Tibial nerve (tissue), 4 donors: ENCODE measurements around the gene CAMTA1. TPM values are rescaled to one million over a fixed set of nuclear protein-coding genes. Genes with fewer than 3 reads are reported as not detected.

Experiments
- DNase-seq, 2 donors: peaks; one replicate each; pipeline ENCODE4 v3.0.0-alpha.2; 2019; ENCODE audit warnings: low spot score in 2 of 2
- H3K27ac ChIP-seq, 4 donors: fragments of 200-600 bp; sonication (generic) in 3 of 4; one replicate each; pipeline ENCODE4 v1.5.1; 2017 to 2019; ENCODE audit warnings: mild to moderate bottlenecking in 1 of 4
- H3K27me3 ChIP-seq, 2 donors: fragments of 200-600 bp; sonication (generic) in 1 of 2; one replicate each; pipeline versions ENCODE4 v1.5.1 to v1.6.0; 2017 to 2019
- H3K36me3 ChIP-seq, 3 donors: fragments of 200-600 bp; sonication (generic); one replicate each; pipeline ENCODE4 v1.5.1; 2018 to 2019
- H3K4me1 ChIP-seq, 4 donors: fragments of 200-600 bp; sonication (generic) in 3 of 4; one replicate each; pipeline ENCODE4 v1.5.1; 2017 to 2019
- H3K4me3 ChIP-seq, 4 donors: fragments of 200-600 bp; sonication (generic) in 3 of 4; one replicate each; pipeline ENCODE4 v1.5.1; 2017 to 2019; ENCODE audit warnings: mild to moderate bottlenecking in 1 of 4, moderate library complexity in 1 of 4
- H3K9me3 ChIP-seq, 4 donors: fragments of 200-600 bp; sonication (generic) in 3 of 4; one replicate each; pipeline ENCODE4 v1.5.1; 2017 to 2019
- CTCF ChIP-seq, 5 experiments: fragments of 200-600 bp in 3 of 5; fragments of 450-650 bp in 2 of 5; sonication (generic) in 3 of 5; IDR thresholded peaks; one replicate each; pipeline ENCODE4 v1.5.1; 2016 to 2019; ENCODE audit warnings: antibody characterized with exemption in 5 of 5, mild to moderate bottlenecking in 3 of 5, moderate library complexity in 2 of 5
- EP300 ChIP-seq, 2 donors: sonication (generic); formaldehyde crosslinking; IDR thresholded peaks; one replicate each; pipeline ENCODE4 v1.6.1; 2017; ENCODE audit warnings: antibody characterized with exemption in 2 of 2, mild to moderate bottlenecking in 1 of 2
- POLR2A ChIP-seq, 2 donors: fragments of 450-650 bp; IDR thresholded peaks; one replicate each; pipeline ENCODE4 v1.6.1; 2017; ENCODE audit warnings: antibody characterized with exemption in 2 of 2, mild to moderate bottlenecking in 2 of 2, moderate library complexity in 2 of 2
- WGBS, 2 donors: methylation state at CpG; one replicate each; pipeline ENCODE4 v1.1.5; 2018; 5-methylcytosine and 5-hydroxymethylcytosine counted together
- total RNA-seq, 4 donors: library from RNA; depleted of rRNA; stranded (reverse); fragments of >200 nt; gene quantifications; one replicate each; pipeline ENCODE4 v1.1.0, GENCODE V29; 2016

The CAMTA1 gene
- total RNA-seq, 4 donors from 2014 or later: 41.8 to 104 (median 87.2) TPM

DNA sequence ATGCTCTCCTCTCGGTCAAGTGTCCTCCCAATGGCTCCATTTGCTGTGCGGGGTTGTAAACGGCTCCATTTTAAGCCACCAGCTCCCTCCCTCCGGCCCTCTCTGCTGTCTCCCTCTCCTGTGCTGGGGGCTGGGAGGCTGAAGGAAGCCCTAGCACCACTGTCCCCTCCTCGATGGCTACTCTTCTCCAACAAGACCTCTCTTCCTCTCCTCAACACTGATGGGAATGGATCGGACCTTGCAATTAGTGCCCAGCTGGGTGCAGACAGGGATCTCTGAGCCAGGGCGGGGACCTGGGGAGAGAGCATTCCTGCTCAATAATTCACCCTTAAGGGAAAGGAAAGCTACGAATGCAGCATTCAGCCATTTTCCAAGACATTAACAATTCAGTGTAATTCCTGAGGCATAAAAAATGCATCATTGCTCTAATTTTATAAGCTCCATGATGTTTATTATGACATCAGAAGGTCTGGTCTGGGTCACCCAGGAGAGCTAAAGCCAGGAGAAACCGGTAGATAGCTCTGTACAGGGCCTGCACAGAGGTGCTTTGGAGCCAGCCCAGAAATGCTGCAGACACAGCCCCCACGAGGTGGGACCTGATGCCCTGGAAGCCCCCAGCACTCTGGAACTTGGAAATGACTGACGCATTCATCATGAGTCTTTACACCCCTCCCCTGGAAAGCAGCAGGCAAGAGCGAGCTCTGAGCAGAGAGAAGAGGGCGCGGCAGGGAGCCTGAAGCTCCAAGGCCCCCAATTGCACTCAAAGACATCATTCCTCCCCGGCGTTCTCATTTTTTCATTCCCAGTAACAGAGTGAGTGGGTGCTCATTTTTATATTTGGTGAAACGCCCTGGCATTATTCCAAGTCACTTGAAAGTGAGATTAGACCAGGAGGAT, 909.6 kb downstream of the CAMTA1 start:
- H3K9me3 ChIP-seq: peaks cover 0 to 17% (median 0%) of the 10 kb centered on the region in 4 donors
- no peaks in the 10 kb centered on the region for H3K4me1 ChIP-seq
- no peaks in the 10 kb centered on the region for H3K36me3 ChIP-seq
- DNase-seq: no peak
- H3K27ac ChIP-seq: no peak overlapping the region
- no peak overlapping the region for H3K4me3 ChIP-seq
- TF ChIP-seq EP300 (IDR thresholded peaks at IDR 0.05) (no peak), POLR2A (IDR thresholded peaks at IDR 0.05) (no peak), CTCF (IDR thresholded peaks at IDR 0.05) (no peak)
- WGBS, 2 donors: 58% methylated on average over 16 to 17 of the region's 17 CpGs
- H3K27me3 ChIP-seq: no peaks in the 10 kb centered on the region

DNA sequence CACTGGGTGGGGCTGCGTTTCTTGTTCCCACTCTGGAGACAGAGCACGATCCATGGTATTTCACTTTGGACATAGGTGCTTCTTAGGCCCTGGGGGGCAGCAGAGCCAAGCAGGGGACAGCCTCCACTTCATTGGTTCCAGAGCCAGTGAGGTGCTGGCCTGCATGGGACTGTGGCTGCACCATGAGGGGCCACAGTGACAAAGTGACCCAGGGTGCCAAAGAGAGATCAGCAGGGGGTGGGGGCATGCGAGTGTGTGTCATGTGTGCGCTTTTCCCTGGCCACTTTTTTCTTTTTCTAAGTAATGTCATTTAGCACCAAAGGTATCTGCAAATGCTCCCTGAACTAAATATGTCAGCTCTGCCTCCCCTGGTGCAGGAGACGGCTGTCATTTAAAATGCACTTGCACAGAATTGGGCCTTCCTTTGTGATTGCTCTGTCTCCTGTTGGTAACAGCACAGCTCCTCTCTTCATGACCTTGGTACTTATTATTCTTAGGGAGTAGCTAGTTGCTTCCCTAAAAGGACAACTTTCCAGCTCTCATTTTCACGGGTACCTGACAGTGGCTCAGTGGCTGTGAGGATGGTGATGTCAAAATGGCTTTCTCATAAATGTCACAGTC, 910.4 kb downstream of the CAMTA1 start:
- Histone ChIP-seq H3K27ac (no peak overlapping the region), H3K4me1 (no peaks in the 10 kb centered on the region), H3K36me3 (no peaks in the 10 kb centered on the region), H3K27me3 (no peaks in the 10 kb centered on the region), H3K4me3 (no peak overlapping the region), H3K9me3 (peaks cover 0 to 17% (median 0%) of the 10 kb centered on the region in 4 donors)
- 70 to 82% methylated on average over 6 of the region's 6 CpGs for WGBS, 2 donors
- no peak for DNase-seq
- no peak for TF ChIP-seq POLR2A (IDR thresholded peaks at IDR 0.05)
- TF ChIP-seq CTCF (IDR thresholded peaks at IDR 0.05): no peak
- TF ChIP-seq EP300 (IDR thresholded peaks at IDR 0.05): no peak

DNA sequence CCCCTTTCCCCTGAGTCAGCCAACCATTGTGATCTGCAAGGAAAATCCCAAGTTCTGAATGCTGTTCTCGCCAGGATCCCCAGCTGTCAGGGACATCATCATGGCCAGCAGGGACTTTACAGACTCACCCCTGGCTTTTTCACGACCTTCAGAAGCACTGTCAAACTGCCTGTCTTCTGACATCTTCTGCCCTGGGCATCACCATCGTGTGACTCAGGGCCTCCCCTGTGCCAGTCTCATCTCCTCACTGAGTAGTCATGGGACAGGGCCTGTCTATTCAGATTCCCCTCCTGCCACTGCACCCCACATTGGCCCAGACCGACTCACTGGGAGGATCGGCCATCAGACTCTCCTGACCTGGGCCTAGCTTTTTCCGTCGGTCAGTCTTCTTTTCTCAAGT, 913.4 kb downstream of the CAMTA1 start:
- TF ChIP-seq EP300 (IDR thresholded peaks at IDR 0.05): no peak
- TF ChIP-seq POLR2A (IDR thresholded peaks at IDR 0.05): no peak
- TF ChIP-seq CTCF (IDR thresholded peaks at IDR 0.05): no peak
- Histone ChIP-seq H3K4me1 (peaks cover 0 to 13% (median 0%) of the 10 kb centered on the region in 4 donors), H3K9me3 (peaks cover 0 to 1% (median 0%) of the 10 kb centered on the region in 4 donors), H3K4me3 (no peak overlapping the region), H3K27me3 (peaks cover 0 to 1% of the 10 kb centered on the region in 2 donors), H3K36me3 (no peaks in the 10 kb centered on the region), H3K27ac (no peak overlapping the region)
- WGBS, 2 donors: 75 to 80% methylated on average over 7 of the region's 7 CpGs
- no peak for DNase-seq

DNA sequence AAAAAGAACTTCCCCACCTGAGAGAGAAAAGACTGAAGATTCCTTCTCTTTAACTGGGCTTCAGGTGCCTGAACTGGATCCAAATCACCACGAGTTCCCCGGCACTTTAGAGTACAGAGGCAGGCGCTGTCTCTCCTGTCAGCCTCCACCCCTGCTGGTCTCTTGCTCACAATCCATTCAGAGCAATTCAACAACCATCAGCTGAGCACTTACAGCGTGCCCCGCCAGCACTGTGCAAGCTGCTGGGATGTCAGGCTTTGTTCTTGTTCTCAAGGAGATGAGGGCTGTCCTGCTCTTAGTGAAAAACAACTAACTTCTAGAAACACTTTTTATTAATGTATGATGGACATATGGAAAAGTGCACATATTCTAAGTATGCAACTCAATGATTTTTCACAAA, 917.1 kb downstream of the CAMTA1 start:
- Histone ChIP-seq H3K9me3 (no peaks in the 10 kb centered on the region), H3K27me3 (peaks cover 0 to 3% of the 10 kb centered on the region in 2 donors), H3K4me3 (no peak overlapping the region), H3K27ac (no peak overlapping the region), H3K36me3 (no peaks in the 10 kb centered on the region), H3K4me1 (peaks cover 0 to 30% (median 2%) of the 10 kb centered on the region in 4 donors)
- 31 to 32% methylated on average over 5 of the region's 5 CpGs for WGBS, 2 donors
- no peak for DNase-seq
- TF ChIP-seq POLR2A (IDR thresholded peaks at IDR 0.05): no peak
- no peak for TF ChIP-seq EP300 (IDR thresholded peaks at IDR 0.05)
- TF ChIP-seq CTCF (IDR thresholded peaks at IDR 0.05): no peak
